ENCODE measurements around the gene CD81.
"Not testable (repeated sequence)": the region's sequence is repeated elsewhere in the genome, so short reads cannot be mapped to it uniquely, and the experiment has no call there.

DNA sequence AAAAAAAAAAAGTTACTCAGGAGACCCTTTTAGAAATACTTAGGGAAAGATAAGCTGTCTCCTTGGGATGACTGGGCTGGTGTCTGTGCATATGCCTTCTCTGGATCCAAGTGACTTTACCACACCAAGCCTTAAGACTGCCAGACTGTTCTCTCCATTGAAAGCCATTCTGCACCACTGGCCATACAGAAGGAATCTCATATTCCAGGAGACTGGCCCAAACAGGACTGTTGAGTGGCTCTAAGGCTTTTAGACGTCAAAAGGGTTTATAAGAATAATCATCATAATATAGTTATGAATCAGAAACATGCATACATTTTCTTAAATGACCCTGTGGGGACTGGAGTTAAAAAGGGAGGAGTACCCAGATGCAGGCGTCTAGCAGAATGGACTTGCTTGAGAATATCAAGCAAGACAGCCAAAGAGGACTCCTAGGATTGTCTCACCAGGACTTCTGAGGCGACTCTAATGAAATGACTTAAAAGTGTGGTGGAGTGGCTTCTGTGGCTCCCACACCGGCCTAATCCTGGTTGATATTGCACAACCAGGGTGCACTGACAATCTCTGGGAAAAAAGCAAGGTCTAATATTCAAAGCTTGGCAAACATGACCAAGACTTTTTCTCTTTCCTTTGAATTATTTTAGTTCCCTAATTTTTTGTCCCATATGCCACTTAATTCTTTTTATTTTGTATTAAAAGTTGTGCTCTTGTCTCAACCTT is 43.5 kb upstream of the CD81 start:
- not testable (repeated sequence) for TF ChIP-seq CTCF, POLR2A (IDR thresholded peaks at IDR 0.05)
